ENCODE measurements around the gene BLACAT1. TPM values are rescaled to one million over a fixed set of nuclear protein-coding genes. Genes with fewer than 3 reads are reported as not detected.
A peak's percentile ranks its signal among the peaks of the same experiment; 100 is the strongest.
"Not testable (repeated sequence)": the region's sequence is repeated elsewhere in the genome, so short reads cannot be mapped to it uniquely, and the experiment has no call there.

The BLACAT1 gene
- total RNA-seq, 1 experiment from 2014 or later = 1.8 TPM

- DNase-seq (ENCODE audit: low spot score) = peak; percentile 91
These were observed 29.4 kb upstream of the BLACAT1 start for GRCh38 chr1:205484985-205485967.

DNA sequence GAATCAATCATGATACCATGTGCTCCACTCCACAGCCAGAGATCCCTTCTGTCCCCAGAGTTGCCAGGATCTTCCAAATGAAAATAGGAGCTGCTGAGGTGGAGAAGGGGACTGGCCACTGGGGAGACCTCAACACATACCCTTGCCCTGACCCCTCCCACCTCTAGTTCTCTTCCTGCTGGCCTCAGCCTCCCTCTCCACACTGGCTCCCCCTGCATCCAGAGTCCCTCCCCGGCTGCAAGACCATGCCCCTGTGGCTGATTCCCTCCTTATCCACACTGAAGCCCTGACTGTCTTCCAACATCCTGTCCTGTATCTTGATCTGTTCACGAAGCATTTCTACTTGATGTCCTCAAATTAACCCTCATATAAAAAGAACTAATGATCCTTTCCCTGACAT lies 27.5 kb upstream of the BLACAT1 start:
- no peak for DNase-seq (ENCODE audit: low spot score)

DNA sequence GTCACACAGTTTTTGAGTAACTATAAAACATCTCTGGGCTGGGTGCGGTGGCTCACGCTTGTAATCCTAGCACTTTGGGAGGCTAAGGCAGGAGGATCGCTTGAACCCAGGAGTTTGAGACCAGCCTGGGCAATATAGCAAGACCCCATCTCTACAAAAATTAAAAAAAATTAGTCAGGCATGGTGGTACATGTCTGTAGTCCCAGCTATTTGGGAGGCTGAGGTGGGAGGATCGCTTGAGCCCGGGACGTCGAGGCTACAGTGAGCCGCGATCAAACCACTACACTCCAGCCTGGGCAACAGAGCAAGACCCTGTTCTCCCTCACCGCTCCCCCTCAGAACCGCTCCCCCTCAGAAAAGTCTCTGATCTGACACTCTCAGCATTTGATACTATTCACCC lies 26.7 kb upstream of the BLACAT1 start:
- DNase-seq (ENCODE audit: low spot score) = not testable (repeated sequence)

DNA sequence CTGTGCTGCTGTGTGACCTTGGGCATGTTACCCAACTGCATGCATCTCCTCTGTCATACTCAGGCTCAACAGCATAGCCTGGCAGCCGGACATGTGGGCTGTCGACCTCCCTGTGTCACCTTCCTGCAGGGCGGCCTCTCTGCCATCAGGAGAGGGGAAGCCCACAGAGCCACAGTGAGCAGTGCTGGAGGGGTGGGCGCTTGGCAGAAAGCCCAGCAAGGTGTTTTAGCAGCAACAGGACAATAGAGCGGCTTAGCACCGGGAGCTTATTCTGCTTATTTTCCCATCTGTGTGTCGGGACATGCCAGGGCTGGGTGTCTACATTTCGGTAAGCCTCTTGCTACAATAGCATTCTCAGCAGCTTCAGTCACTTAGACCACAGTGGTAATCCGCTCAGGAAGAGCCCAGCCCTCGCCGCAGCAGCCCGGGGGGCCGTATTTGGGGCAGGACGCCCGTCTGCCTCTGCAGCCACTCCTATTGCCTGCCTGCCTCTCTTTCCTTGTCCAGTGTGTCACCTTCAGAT lies 25.8 kb upstream of the BLACAT1 start:
- DNase-seq (ENCODE audit: low spot score) = no peak

DNA sequence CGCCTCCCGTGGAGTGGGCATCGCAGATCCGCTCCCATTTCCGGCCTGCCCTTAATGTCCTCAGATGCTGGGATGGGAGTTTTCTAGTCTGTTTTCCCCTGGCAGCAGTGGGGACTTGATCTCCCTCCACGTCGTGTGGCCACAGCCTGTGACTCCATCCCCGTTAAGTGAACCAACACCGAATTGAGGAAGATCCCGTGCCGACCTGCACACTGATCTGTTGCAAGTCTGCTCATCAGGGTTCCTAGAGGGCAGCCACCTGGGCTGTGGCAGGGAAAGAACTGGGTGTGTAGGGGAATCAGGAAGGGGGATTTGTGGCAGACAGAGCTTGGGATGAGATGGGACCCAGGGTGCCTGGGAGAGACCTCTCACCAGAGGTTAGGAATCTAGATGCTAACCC lies 25.4 kb upstream of the BLACAT1 start:
- no peak for DNase-seq (ENCODE audit: low spot score)

- DNase-seq (ENCODE audit: low spot score) = no peak
These were observed 24.6 kb upstream of the BLACAT1 start for GRCh38 chr1:205480349-205480985.

GRCh38 chr1:205478985-205479384 lies 23.1 kb upstream of the BLACAT1 start:
- DNase-seq (ENCODE audit: low spot score) = not testable (repeated sequence)

GRCh38 chr1:205477759-205478247 lies 22.0 kb upstream of the BLACAT1 start:
- DNase-seq (ENCODE audit: low spot score) = peak; percentile 45

GRCh38 chr1:205477121-205477758 lies 21.4 kb upstream of the BLACAT1 start:
- DNase-seq (ENCODE audit: low spot score) = no peak

DNA sequence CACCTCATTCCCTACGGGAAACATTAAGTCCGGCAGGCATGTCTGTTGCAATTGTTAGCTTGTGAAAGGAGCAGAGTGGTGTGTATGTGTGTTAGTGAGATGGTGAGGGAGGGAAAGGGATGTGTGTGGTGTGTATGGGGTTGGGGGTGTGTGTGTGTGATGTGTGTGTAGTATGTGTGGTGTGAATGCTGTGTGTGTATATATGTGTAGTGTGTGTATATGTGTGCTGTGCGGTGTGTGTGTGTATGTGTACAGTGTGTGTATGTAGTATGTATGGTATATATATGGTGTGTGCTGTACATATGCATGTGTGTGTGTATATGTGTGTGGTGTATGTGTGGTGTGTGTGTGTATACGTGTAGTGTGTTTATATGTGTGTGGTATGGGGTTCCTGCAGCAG lies 20.8 kb upstream of the BLACAT1 start:
- DNase-seq (ENCODE audit: low spot score) = no peak

- DNase-seq (ENCODE audit: low spot score) = no peak
These were observed 20.0 kb upstream of the BLACAT1 start for GRCh38 chr1:205475855-205476254.

GRCh38 chr1:205474571-205474970 lies 18.7 kb upstream of the BLACAT1 start:
- DNase-seq (ENCODE audit: low spot score) = no peak

- DNase-seq (ENCODE audit: low spot score) = no peak
These were observed 18.1 kb upstream of the BLACAT1 start for GRCh38 chr1:205473966-205474365.

DNA sequence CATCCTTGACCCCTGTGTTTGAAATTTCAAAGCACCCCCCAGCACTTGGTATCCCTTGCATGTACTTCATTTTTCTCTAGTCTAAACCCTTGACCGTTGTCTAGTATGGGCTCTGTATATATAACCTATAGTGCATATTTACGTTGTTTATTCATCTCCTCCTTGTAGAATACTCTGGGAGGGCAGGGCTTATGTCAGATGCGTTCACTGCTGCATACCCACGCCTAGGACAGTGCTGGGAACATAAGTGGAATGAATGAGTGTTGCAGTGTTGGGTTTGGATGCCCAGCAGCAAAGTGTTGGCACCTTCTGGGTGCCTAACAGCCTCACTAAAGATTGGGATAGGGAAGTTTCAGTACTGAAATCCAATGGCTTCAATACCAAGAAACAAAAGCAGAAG lies 17.6 kb upstream of the BLACAT1 start:
- DNase-seq (ENCODE audit: low spot score) = no peak

GRCh38 chr1:205472737-205473441 lies 17.0 kb upstream of the BLACAT1 start:
- DNase-seq (ENCODE audit: low spot score) = no peak

DNA sequence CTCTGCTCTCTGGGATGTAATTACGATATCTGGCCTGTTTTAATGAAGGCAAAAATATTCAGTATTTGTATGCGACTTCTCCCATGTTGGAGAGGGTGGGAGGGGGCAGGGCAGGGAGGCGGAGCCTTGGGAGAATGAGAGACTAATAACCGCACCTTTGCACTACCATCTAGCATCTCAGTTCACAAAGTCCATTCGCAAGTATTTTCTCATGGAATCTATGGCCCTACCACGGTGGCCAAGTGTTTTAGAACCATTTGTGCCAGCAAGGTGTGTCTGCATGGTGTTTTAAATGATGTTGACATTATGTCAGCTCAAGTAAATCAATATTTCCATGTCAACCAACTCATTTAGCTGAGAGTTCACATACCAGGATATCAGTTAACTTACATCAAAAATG lies 14.3 kb upstream of the BLACAT1 start:
- no peak for DNase-seq (ENCODE audit: low spot score)

GRCh38 chr1:205466595-205467220 lies 10.9 kb upstream of the BLACAT1 start:
- DNase-seq (ENCODE audit: low spot score) = no peak

DNA sequence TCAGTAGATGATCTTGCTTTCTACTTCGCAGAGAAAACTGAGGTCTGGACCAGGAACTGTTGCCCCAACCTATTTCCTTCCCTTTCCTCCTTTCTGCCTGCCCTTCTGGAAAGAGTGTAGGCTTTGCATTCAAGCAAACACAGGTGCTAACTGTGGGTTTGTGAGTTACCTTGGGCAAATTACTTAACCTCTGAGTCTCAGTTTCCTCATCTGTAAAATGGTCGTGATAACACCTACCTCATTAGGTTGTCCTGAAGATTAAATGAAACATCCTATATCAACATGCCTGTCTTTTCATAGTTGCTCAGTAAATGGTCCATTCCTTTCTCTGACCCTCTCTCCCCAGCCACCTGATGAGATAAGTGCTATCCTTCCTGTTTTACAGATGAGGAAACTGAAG lies 9.5 kb upstream of the BLACAT1 start:
- no peak for DNase-seq (ENCODE audit: low spot score)

DNA sequence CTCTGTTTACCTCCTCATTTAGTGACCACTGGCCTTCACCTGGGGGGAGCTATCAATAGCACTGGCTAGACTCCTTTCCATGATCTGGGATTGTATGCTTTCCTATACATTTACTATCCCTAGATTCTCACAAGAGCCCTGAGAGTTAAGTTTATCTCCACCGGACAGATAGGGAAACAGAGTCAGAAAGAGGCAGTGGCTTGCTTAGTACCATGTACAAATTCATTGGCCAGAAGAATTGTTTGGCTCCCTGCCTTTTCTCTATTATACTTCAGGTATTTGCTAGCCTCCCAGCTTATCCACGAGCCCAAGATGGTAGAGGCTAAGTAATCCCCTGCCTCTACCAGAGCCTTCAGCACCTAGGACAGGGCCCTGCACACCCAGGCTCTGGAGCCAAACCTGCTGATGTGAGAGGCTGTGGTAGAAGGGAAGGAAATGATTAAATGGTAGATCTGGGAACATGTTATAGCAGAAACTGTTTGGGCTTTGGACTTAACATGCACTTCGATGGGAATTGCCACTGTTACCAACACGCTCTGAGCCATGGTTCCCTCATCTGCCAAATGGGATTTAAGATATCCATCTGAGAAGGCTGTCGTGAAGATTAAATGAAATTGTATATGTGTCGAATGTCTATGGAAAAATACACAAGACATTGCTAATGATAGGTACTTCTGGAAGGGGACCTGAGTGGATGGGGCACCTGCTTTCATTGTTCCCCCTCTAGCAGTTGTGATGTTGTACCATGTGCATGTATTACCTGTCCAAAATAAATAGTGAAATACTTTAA lies 3.1 kb upstream of the BLACAT1 start:
- peak; percentile 60 for DNase-seq (ENCODE audit: low spot score)
